ENCODE results near the gene COL4A2.

DNA sequence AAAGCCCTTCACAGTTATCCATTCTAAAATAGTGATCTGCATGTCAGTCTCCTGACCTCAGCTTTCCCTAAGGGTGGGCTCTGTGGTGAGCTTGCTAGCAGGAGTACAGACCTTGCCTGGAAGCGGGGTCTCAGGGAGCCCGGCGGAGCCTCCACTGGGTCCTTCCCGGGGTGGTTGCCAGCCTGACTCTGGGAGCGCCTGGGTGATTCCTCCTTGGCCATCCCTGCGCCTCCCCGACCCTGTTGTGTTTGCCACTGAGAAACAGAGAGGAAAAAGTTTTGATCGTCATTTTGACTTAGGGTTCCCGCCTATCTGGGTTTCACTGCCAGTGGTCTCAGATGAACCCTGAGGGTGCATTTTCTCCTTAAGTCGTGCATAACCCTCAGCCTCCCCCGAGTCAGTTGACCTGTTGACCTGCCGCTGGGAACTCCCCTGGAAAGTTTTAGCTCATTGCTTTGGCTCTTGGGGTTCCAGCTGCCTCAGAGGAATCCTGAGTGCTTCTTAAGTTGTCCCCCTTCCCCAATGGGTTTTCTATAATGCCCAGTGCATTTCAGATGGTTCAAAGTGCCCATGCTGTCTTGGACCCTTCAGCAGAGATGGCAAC, 136.6 kb downstream of the COL4A2 start:
- TF ChIP-seq, protein P1, sequence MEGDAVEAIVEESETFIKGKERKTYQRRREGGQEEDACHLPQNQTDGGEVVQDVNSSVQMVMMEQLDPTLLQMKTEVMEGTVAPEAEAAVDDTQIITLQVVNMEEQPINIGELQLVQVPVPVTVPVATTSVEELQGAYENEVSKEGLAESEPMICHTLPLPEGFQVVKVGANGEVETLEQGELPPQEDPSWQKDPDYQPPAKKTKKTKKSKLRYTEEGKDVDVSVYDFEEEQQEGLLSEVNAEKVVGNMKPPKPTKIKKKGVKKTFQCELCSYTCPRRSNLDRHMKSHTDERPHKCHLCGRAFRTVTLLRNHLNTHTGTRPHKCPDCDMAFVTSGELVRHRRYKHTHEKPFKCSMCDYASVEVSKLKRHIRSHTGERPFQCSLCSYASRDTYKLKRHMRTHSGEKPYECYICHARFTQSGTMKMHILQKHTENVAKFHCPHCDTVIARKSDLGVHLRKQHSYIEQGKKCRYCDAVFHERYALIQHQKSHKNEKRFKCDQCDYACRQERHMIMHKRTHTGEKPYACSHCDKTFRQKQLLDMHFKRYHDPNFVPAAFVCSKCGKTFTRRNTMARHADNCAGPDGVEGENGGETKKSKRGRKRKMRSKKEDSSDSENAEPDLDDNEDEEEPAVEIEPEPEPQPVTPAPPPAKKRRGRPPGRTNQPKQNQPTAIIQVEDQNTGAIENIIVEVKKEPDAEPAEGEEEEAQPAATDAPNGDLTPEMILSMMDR (IDR thresholded peaks at IDR 0.05): no peak
- TF ChIP-seq POLR2A (IDR thresholded peaks at IDR 0.05): no peak
